K562 treated with DMSO at 1 percent for 4 hours (cell line): ENCODE results near the gene OR8J1. TPM values are rescaled to one million over a fixed set of nuclear protein-coding genes. Genes with fewer than 3 reads are reported as not detected.

Source experiments
- total RNA-seq: library from RNA; unstranded; fragments of 300-600 nt; gene quantifications from 2 replicates; pipeline ENCODE4 v1.2.3, GENCODE V29; 2022; ENCODE audit not compliant: insufficient read depth

Gene OR8J1
- not detected in 2 replicates for total RNA-seq

GRCh38 chr11:56353991-56354390 lies at the start of gene OR8J1:
TSS of gene OR8J1 (plus strand) at chr11:56354291. CDS start at chr11:56360247, 5,956 bp downstream.

GRCh38 chr11:56314844-56315243 lies 39.2 kb upstream of the OR8J1 start, which contains the start of gene OR8K3:
TSS of gene OR8K3 (plus strand) at chr11:56315144. CDS start at chr11:56318307, 3,163 bp downstream.

GRCh38 chr11:56345739-56346138 lies 8.4 kb upstream of the OR8J1 start, which contains the start of gene OR8K1:
TSS of gene OR8K1 (plus strand) at chr11:56346039. CDS start at chr11:56346039, 0 bp downstream.

GRCh38 chr11:56375324-56375723 lies 21.2 kb downstream of the OR8J1 start, which contains the start of gene OR8U1:
TSS of gene OR8U1 (plus strand) at chr11:56375624. CDS start at chr11:56375624, 0 bp downstream.

Other genes with a start within 250 kb of the OR8J1 start
- gene OR8H3, start 231.9 kb upstream of the OR8J1 start, total RNA-seq: not detected in 2 replicates
- not detected in 2 replicates for gene OR8J3, start 214.1 kb upstream of the OR8J1 start, total RNA-seq
- not detected in 2 replicates for gene OR8K5, start 194.0 kb upstream of the OR8J1 start, total RNA-seq
- gene OR5J2, start 177.7 kb upstream of the OR8J1 start, total RNA-seq: not detected in 2 replicates
- not detected in 2 replicates for gene OR5T2, start 120.0 kb upstream of the OR8J1 start, total RNA-seq
- not detected in 2 replicates for gene OR5T3, start 102.0 kb upstream of the OR8J1 start, total RNA-seq
- not detected in 2 replicates for gene OR5T1, start 80.1 kb upstream of the OR8J1 start, total RNA-seq
- gene OR8H1, start 62.0 kb upstream of the OR8J1 start, total RNA-seq: not detected in 2 replicates
- not detected in 2 replicates for gene OR8K3, start 39.1 kb upstream of the OR8J1 start, total RNA-seq
- gene OR8K1, start 8.3 kb upstream of the OR8J1 start, total RNA-seq: not detected in 2 replicates
- not detected in 2 replicates for gene OR8U1, start 21.3 kb downstream of the OR8J1 start, total RNA-seq
- not detected in 2 replicates for gene OR5AL1, start 58.4 kb downstream of the OR8J1 start, total RNA-seq
- not detected in 2 replicates for gene OR5M3, start 119.1 kb downstream of the OR8J1 start, total RNA-seq
- gene OR5M8, start 137.1 kb downstream of the OR8J1 start, total RNA-seq: not detected in 2 replicates
- not detected in 2 replicates for gene OR5M11, start 189.0 kb downstream of the OR8J1 start, total RNA-seq
- gene OR5M10, start 223.4 kb downstream of the OR8J1 start, total RNA-seq: not detected in 2 replicates